ENCODE data around the gene NDUFB8. TPM values are rescaled to one million over a fixed set of nuclear protein-coding genes. Genes with fewer than 3 reads are reported as not detected.
A peak's percentile ranks its signal among the peaks of the same experiment; 100 is the strongest.

NDUFB8 gene
- total and polyA plus RNA-seq, 2 donors from 2014 or later: 162 to 638 TPM

- intact Hi-C loops (cut with DNase I): no loop called here
- no peaks in the 10 kb centered on the region for H3K36me3 ChIP-seq (ENCODE audit: control insufficient read depth in 2 of 3, insufficient read depth in 3 of 3, low read length in 3 of 3)
- H3K4me1 ChIP-seq (ENCODE audit: control insufficient read depth in 2 of 3, insufficient read depth in 2 of 3, low read depth in 1 of 3, low read length in 3 of 3): peaks cover 0 to 12% (median 0%) of the 10 kb centered on the region in 3 donors
- peak overlapping the region in 1 of 3 donors; percentile 60 for H3K4me3 ChIP-seq (ENCODE audit: low read length in 3 of 3)
- no peak overlapping the region for H3K27ac ChIP-seq (ENCODE audit: low read depth in 2 of 2, low read length in 2 of 2)
- H3K9me3 ChIP-seq (ENCODE audit: control insufficient read depth in 2 of 3, insufficient read depth in 1 of 3, low read length in 3 of 3): no peaks in the 10 kb centered on the region
- FAIRE-seq: no peak
- DNase-seq: peak in 1 of 5 donors; percentile 39
- peaks cover 15% of the 10 kb centered on the region for H3K27me3 ChIP-seq (ENCODE audit: control insufficient read depth, insufficient read depth, low read length)
- H3K9ac ChIP-seq (ENCODE audit: low read length in 3 of 3): peak overlapping the region in 1 of 3 donors; percentile 4
- TF ChIP-seq CTCF (IDR thresholded peaks at IDR 0.05; ENCODE audit: borderline replicate concordance, extremely low read depth, insufficient read depth): no peak
Measured at GRCh38 chr10:100482834-100483185, 46.9 kb downstream of the NDUFB8 start.

GRCh38 chr10:100482181-100482833 is 47.4 kb downstream of the NDUFB8 start:
- peak; percentile 75 for TF ChIP-seq CTCF (IDR thresholded peaks at IDR 0.05; ENCODE audit: borderline replicate concordance, extremely low read depth, insufficient read depth)
- Histone ChIP-seq H3K4me1 (ENCODE audit: control insufficient read depth in 2 of 3, insufficient read depth in 2 of 3, low read depth in 1 of 3, low read length in 3 of 3) (peaks cover 0 to 12% (median 0%) of the 10 kb centered on the region in 3 donors), H3K27ac (ENCODE audit: low read depth in 2 of 2, low read length in 2 of 2) (no peak overlapping the region), H3K4me3 (ENCODE audit: low read length in 3 of 3) (peak overlapping the region; percentile 22 to 61 (median 60)), H3K27me3 (ENCODE audit: control insufficient read depth, insufficient read depth, low read length) (peaks cover 15% of the 10 kb centered on the region), H3K9ac (ENCODE audit: low read length in 3 of 3) (peak overlapping the region in 1 of 3 donors; percentile 16), H3K9me3 (ENCODE audit: control insufficient read depth in 2 of 3, insufficient read depth in 1 of 3, low read length in 3 of 3) (no peaks in the 10 kb centered on the region), H3K36me3 (ENCODE audit: control insufficient read depth in 2 of 3, insufficient read depth in 3 of 3, low read length in 3 of 3) (no peaks in the 10 kb centered on the region)
- intact Hi-C loops (cut with DNase I): no loop called here
- DNase-seq (peak; percentile 85 to 93 (median 90)), FAIRE-seq (no peak)

- no peak for TF ChIP-seq CTCF (IDR thresholded peaks at IDR 0.05; ENCODE audit: borderline replicate concordance, extremely low read depth, insufficient read depth)
- peak; percentile 84 for FAIRE-seq
- peaks cover 15% of the 10 kb centered on the region for H3K27me3 ChIP-seq (ENCODE audit: control insufficient read depth, insufficient read depth, low read length)
Measured at GRCh38 chr10:100481462-100482081, 48.1 kb downstream of the NDUFB8 start.

More at GRCh38 chr10:100481462-100482081, 48.1 kb downstream of the NDUFB8 start:
- peak overlapping the region in 1 of 3 donors; percentile 16 for H3K9ac ChIP-seq (ENCODE audit: low read length in 3 of 3)
- DNase-seq: peak; percentile 88 to 96 (median 95)
- H3K4me3 ChIP-seq (ENCODE audit: low read length in 3 of 3): peak overlapping the region; percentile 22 to 61 (median 60)
- no peaks in the 10 kb centered on the region for H3K36me3 ChIP-seq (ENCODE audit: control insufficient read depth in 2 of 3, insufficient read depth in 3 of 3, low read length in 3 of 3)
- H3K9me3 ChIP-seq (ENCODE audit: control insufficient read depth in 2 of 3, insufficient read depth in 1 of 3, low read length in 3 of 3): no peaks in the 10 kb centered on the region
- intact Hi-C loops (cut with DNase I): no loop called here
- no peak overlapping the region for H3K27ac ChIP-seq (ENCODE audit: low read depth in 2 of 2, low read length in 2 of 2)
- H3K4me1 ChIP-seq (ENCODE audit: control insufficient read depth in 2 of 3, insufficient read depth in 2 of 3, low read depth in 1 of 3, low read length in 3 of 3): peaks cover 0 to 12% (median 0%) of the 10 kb centered on the region in 3 donors

All from kidney (tissue), 14 donors.